Measurements from ENCODE around the gene COL27A1. TPM values are rescaled to one million over a fixed set of nuclear protein-coding genes. Genes with fewer than 3 reads are reported as not detected.

Gene COL27A1
- total and polyA plus RNA-seq, 2 experiments from 2014 or later = 10.5 to 18.0 TPM

GRCh38 chr9:114207845-114208244, 52.5 kb downstream of the COL27A1 start:
- Mint-ChIP-seq H3K4me3 (no peak overlapping the region), H3K9me3 (no peaks in the 10 kb centered on the region), H3K36me3 (ENCODE audit: low read depth) (peaks cover 3% of the 10 kb centered on the region; the same call in 1 of the 3 replicates), H3K4me1 (peaks cover 27% of the 10 kb centered on the region), H3K27me3 (ENCODE audit: insufficient read depth, low read depth, poor library complexity) (peaks cover 19% of the 10 kb centered on the region), H3K27ac (no peak overlapping the region)
- Histone ChIP-seq H3F3A (replicated peaks; ENCODE audit: low read depth) (no peaks in the 10 kb centered on the region), H3K4me3 (no peak overlapping the region), H2AFZ (no peak overlapping the region), H3K79me2 (replicated peaks; ENCODE audit: insufficient read depth) (no peaks in the 10 kb centered on the region), H3K9me2 (ENCODE audit: insufficient read depth) (no peaks in the 10 kb centered on the region), H3K36me3 (ENCODE audit: insufficient read depth) (no peaks in the 10 kb centered on the region), H3K27ac (ENCODE audit: low read depth) (no peak overlapping the region), H4K20me1 (replicated peaks; ENCODE audit: insufficient read depth) (no peaks in the 10 kb centered on the region; the same call in 1 of the 2 replicates), H3K4me2 (no peak overlapping the region), H3K27me3 (ENCODE audit: insufficient read depth) (no peaks in the 10 kb centered on the region), H3K4me1 (ENCODE audit: insufficient read depth) (no peaks in the 10 kb centered on the region)
- no peak for DNase-seq (ENCODE audit: low spot score)
- no peak for ATAC-seq
- no peak for TF ChIP-seq ZNF331 (CRISPR knock-in tag; IDR thresholded peaks at IDR 0.05; ENCODE audit: low read depth)
- TF ChIP-seq POLR2AphosphoS5 (IDR thresholded peaks at IDR 0.05; ENCODE audit: low read depth) = no peak
- TF ChIP-seq EZH2 (IDR thresholded peaks at IDR 0.05; ENCODE audit: low read depth, unreplicated experiment) = no peak
- TF ChIP-seq CTCF (conservative IDR thresholded peaks at IDR 0.05; ENCODE audit: low read depth in 2 of 2) = no peak
- TF ChIP-seq ZNF114 (CRISPR knock-in tag; IDR thresholded peaks at IDR 0.05) = no peak
- no peak for TF ChIP-seq EZH2phosphoT487 (IDR thresholded peaks at IDR 0.05; ENCODE audit: unreplicated experiment)
- TF ChIP-seq CREB1 (CRISPR knock-in tag; IDR thresholded peaks at IDR 0.05; ENCODE audit: low read depth) = no peak
- TF ChIP-seq, protein P1, sequence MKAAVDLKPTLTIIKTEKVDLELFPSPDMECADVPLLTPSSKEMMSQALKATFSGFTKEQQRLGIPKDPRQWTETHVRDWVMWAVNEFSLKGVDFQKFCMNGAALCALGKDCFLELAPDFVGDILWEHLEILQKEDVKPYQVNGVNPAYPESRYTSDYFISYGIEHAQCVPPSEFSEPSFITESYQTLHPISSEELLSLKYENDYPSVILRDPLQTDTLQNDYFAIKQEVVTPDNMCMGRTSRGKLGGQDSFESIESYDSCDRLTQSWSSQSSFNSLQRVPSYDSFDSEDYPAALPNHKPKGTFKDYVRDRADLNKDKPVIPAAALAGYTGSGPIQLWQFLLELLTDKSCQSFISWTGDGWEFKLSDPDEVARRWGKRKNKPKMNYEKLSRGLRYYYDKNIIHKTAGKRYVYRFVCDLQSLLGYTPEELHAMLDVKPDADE (IDR thresholded peaks at IDR 0.05) = no peak
- TF ChIP-seq JUNB (IDR thresholded peaks at IDR 0.05; ENCODE audit: unreplicated experiment) = no peak
- no peak for TF ChIP-seq STAT1 (IDR thresholded peaks at IDR 0.05; ENCODE audit: unreplicated experiment)
- TF ChIP-seq REST (IDR thresholded peaks at IDR 0.05; ENCODE audit: unreplicated experiment) = no peak
- TF ChIP-seq, protein P2, sequence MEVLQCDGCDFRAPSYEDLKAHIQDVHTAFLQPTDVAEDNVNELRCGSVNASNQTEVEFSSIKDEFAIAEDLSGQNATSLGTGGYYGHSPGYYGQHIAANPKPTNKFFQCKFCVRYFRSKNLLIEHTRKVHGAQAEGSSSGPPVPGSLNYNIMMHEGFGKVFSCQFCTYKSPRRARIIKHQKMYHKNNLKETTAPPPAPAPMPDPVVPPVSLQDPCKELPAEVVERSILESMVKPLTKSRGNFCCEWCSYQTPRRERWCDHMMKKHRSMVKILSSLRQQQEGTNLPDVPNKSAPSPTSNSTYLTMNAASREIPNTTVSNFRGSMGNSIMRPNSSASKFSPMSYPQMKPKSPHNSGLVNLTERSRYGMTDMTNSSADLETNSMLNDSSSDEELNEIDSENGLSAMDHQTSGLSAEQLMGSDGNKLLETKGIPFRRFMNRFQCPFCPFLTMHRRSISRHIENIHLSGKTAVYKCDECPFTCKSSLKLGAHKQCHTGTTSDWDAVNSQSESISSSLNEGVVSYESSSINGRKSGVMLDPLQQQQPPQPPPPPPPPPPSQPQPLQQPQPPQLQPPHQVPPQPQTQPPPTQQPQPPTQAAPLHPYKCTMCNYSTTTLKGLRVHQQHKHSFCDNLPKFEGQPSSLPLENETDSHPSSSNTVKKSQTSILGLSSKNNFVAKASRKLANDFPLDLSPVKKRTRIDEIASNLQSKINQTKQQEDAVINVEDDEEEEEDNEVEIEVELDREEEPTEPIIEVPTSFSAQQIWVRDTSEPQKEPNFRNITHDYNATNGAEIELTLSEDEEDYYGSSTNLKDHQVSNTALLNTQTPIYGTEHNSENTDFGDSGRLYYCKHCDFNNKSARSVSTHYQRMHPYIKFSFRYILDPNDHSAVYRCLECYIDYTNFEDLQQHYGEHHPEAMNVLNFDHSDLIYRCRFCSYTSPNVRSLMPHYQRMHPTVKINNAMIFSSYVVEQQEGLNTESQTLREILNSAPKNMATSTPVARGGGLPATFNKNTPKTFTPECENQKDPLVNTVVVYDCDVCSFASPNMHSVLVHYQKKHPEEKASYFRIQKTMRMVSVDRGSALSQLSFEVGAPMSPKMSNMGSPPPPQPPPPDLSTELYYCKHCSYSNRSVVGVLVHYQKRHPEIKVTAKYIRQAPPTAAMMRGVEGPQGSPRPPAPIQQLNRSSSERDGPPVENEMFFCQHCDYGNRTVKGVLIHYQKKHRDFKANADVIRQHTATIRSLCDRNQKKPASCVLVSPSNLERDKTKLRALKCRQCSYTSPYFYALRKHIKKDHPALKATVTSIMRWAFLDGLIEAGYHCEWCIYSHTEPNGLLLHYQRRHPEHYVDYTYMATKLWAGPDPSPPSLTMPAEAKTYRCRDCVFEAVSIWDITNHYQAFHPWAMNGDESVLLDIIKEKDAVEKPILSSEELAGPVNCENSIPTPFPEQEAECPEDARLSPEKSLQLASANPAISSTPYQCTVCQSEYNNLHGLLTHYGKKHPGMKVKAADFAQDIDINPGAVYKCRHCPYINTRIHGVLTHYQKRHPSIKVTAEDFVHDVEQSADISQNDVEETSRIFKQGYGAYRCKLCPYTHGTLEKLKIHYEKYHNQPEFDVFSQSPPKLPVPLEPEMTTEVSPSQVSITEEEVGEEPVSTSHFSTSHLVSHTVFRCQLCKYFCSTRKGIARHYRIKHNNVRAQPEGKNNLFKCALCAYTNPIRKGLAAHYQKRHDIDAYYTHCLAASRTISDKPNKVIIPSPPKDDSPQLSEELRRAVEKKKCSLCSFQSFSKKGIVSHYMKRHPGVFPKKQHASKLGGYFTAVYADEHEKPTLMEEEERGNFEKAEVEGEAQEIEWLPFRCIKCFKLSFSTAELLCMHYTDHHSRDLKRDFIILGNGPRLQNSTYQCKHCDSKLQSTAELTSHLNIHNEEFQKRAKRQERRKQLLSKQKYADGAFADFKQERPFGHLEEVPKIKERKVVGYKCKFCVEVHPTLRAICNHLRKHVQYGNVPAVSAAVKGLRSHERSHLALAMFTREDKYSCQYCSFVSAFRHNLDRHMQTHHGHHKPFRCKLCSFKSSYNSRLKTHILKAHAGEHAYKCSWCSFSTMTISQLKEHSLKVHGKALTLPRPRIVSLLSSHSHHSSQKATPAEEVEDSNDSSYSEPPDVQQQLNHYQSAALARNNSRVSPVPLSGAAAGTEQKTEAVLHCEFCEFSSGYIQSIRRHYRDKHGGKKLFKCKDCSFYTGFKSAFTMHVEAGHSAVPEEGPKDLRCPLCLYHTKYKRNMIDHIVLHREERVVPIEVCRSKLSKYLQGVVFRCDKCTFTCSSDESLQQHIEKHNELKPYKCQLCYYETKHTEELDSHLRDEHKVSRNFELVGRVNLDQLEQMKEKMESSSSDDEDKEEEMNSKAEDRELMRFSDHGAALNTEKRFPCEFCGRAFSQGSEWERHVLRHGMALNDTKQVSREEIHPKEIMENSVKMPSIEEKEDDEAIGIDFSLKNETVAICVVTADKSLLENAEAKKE (CRISPR knock-in tag; IDR thresholded peaks at IDR 0.05) = no peak
- TF ChIP-seq NANOG (IDR thresholded peaks at IDR 0.05; ENCODE audit: borderline replicate concordance) = no peak

Data from GM23338 (cell line).